Testis (tissue), 2 donors: ENCODE measurements around the gene GPHN.

Source experiments
- CTCF ChIP-seq, 3 experiments: fragments of 450-650 bp in 2 of 3; fragments of 200-600 bp in 1 of 3; sonication (generic) in 1 of 3; IDR thresholded peaks; one replicate each; pipeline ENCODE4 v1.5.1; 2016 to 2019; ENCODE audit warnings: antibody characterized with exemption in 3 of 3, mild to moderate bottlenecking in 2 of 3, moderate library complexity in 1 of 3
- POLR2A ChIP-seq: fragments of 450-650 bp; IDR thresholded peaks from one replicate; pipeline ENCODE4 v1.6.1; 2017; ENCODE audit warnings: antibody characterized with exemption, mild to moderate bottlenecking, moderate library complexity

DNA sequence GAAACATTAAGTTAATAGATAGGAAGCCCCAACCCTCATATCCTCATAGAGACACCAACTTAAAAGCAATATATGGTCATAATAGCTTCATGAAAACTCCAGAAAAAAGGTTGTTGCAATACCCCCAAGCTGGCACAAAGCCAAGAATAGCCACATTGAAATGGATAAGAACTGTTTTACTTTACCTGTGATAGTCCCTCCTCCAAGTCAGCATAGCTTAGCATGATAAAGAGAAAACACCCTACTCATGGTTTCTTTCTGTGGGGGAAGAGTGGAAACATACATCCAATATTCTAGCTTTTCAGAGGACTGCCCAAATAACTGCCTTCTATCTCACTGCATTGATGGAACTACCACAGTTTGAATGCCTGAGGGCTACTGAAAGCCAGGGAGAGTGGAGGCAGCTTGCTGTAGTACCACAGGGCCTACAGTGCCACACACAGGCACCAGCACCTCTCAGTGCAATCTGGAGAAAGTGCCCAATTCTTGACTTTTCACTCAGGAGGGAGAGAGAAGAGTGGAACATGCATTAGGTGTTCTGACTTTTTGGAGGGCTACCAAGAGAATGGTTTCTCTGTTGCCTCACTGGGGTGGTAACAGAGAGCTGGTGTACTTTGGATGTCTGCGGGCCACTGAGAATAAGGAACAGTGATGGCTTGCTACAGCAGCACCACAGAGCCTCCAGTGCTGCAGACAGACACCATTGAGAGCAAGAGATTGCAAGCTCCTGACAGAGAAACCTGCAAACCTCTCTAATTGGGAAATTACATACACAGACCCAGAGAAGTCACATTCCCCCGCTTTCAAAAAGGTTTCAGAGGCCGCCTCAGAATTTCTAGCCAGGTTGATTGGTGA, 524.2 kb downstream of the GPHN start:
- no peak for TF ChIP-seq CTCF (IDR thresholded peaks at IDR 0.05)
- no peak for TF ChIP-seq POLR2A
